Natural killer cell (primary cell): ENCODE data around the gene ARL6IP1. TPM values are rescaled to one million over a fixed set of nuclear protein-coding genes. Genes with fewer than 3 reads are reported as not detected.

Source experiments
- ATAC-seq, 3 donors: fragments of 150-1000 bp in 2 of 3; fragments of 200-7000 bp in 1 of 3; cut with Tn5 transposase; 1 replicate in 1 of 3; 2 replicates in 2 of 3; pipeline ENCODE4 v1.10.0; 2021; ENCODE audit warnings: mild to moderate bottlenecking in 2 of 3, moderate library complexity in 2 of 3
- DNase-seq, 2 donors: peaks; one replicate each; pipeline versions ENCODE4 v3.0.0 to v3.0.0-alpha.2; 2013 to 2021; ENCODE audit warnings: mixed read lengths in 1 of 2
- H3K27ac ChIP-seq: one replicate; pipeline ENCODE4 v1.5.1; 2013; ENCODE audit warnings: mild to moderate bottlenecking, low read length
- H3K27me3 ChIP-seq: one replicate; pipeline ENCODE4 v1.6.1; 2013; ENCODE audit warnings: low read length; ENCODE audit not compliant: control insufficient read depth, insufficient read depth
- H3K36me3 ChIP-seq: one replicate; pipeline ENCODE4 v1.6.1; 2013; ENCODE audit warnings: low read length; ENCODE audit not compliant: control insufficient read depth, insufficient read depth
- H3K4me1 ChIP-seq: one replicate; pipeline ENCODE4 v1.6.1; 2013; ENCODE audit warnings: low read length; ENCODE audit not compliant: control insufficient read depth, insufficient read depth
- H3K4me3 ChIP-seq: one replicate; pipeline ENCODE4 v1.5.1; 2013; ENCODE audit warnings: low read length
- H3K9me3 ChIP-seq: one replicate; pipeline ENCODE4 v1.6.1; 2013; ENCODE audit warnings: low read length; ENCODE audit not compliant: control insufficient read depth, insufficient read depth
- H3K27ac Mint-ChIP-seq, 2 donors: one replicate each; pipeline ENCODE4 v1.8.0; 2022; ENCODE audit warnings: mild to moderate bottlenecking in 2 of 2, mixed read lengths in 2 of 2, moderate library complexity in 1 of 2
- H3K27me3 Mint-ChIP-seq, 2 donors: one replicate each; pipeline ENCODE4 v1.8.0; 2022; ENCODE audit warnings: low read depth in 2 of 2, mixed read lengths in 2 of 2
- H3K36me3 Mint-ChIP-seq: one replicate; pipeline ENCODE4 v1.8.0; 2022; ENCODE audit warnings: mixed read lengths
- H3K4me1 Mint-ChIP-seq, 2 donors: one replicate each; pipeline ENCODE4 v1.8.0; 2022; ENCODE audit warnings: mixed read lengths in 2 of 2
- H3K4me3 Mint-ChIP-seq: one replicate; pipeline ENCODE4 v1.8.0; 2022; ENCODE audit warnings: mild to moderate bottlenecking, moderate library complexity, mixed read lengths
- H3K9me3 Mint-ChIP-seq, 2 donors: one replicate each; pipeline ENCODE4 v1.8.0; 2022; ENCODE audit warnings: mixed read lengths in 2 of 2
- WGBS: methylation state at CpG from one replicate; pipeline ENCODE4 v1.1.7; 2013; ENCODE audit warnings: missing lambda C conversion rate; ENCODE audit not compliant: insufficient coverage; 5-methylcytosine and 5-hydroxymethylcytosine counted together
- intact Hi-C: fragments of 100-400 bp; cut with micrococcal nuclease; formaldehyde crosslinking; loops from one replicate; pipeline ENCODE4 v1.14.2; 2022
- total RNA-seq, 4 donors: library from RNA; stranded (reverse); fragments of 120-200 nt in 1 of 4; gene quantifications; one replicate each; pipeline versions ENCODE4 v1.2.3 to v1.2.4, GENCODE V29; 2013 to 2022
- TF ChIP-seq, protein P1 (sequence below): fragments of 200-600 bp; IDR thresholded peaks from one replicate; pipeline ENCODE4 v1.8.0; 2022; ENCODE audit warnings: antibody characterized with exemption

The ARL6IP1 gene
- total RNA-seq, 3 donors from 2014 or later (not counting 1 experiment from before 2014, with no cell fraction given): 138 to 143 (median 140) TPM

- TF ChIP-seq, protein P1, sequence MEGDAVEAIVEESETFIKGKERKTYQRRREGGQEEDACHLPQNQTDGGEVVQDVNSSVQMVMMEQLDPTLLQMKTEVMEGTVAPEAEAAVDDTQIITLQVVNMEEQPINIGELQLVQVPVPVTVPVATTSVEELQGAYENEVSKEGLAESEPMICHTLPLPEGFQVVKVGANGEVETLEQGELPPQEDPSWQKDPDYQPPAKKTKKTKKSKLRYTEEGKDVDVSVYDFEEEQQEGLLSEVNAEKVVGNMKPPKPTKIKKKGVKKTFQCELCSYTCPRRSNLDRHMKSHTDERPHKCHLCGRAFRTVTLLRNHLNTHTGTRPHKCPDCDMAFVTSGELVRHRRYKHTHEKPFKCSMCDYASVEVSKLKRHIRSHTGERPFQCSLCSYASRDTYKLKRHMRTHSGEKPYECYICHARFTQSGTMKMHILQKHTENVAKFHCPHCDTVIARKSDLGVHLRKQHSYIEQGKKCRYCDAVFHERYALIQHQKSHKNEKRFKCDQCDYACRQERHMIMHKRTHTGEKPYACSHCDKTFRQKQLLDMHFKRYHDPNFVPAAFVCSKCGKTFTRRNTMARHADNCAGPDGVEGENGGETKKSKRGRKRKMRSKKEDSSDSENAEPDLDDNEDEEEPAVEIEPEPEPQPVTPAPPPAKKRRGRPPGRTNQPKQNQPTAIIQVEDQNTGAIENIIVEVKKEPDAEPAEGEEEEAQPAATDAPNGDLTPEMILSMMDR: no peak
- no peaks in the 10 kb centered on the region for H3K9me3 Mint-ChIP-seq
- H3K27me3 Mint-ChIP-seq: no peaks in the 10 kb centered on the region
- no peak overlapping the region for H3K27ac ChIP-seq
- no peaks in the 10 kb centered on the region for H3K27me3 ChIP-seq
- no peak overlapping the region for H3K4me3 ChIP-seq
- peaks cover 20% of the 10 kb centered on the region for H3K4me1 ChIP-seq
- H3K36me3 ChIP-seq: peaks cover 38% of the 10 kb centered on the region
- intact Hi-C loops: no loop called here
- H3K4me1 Mint-ChIP-seq: peaks cover 37 to 38% of the 10 kb centered on the region in 2 donors
- H3K9me3 ChIP-seq: no peaks in the 10 kb centered on the region
- WGBS: 33% methylated on average over 1 of the region's 2 CpGs
- no peak for ATAC-seq
- no peak for DNase-seq
- H3K36me3 Mint-ChIP-seq: peaks cover 23% of the 10 kb centered on the region
- H3K4me3 Mint-ChIP-seq: no peak overlapping the region
- peak overlapping the region; percentile 88 to 95 for H3K27ac Mint-ChIP-seq
Observed at GRCh38 chr16:18805257-18805773, 4.0 kb upstream of the ARL6IP1 start.

- intact Hi-C loops: loop anchor here (5.0 kb wide), 3 partner anchors 163 to 753 kb away; partner anchors contain the start of genes COQ7 and VPS35L
- 57% methylated on average over 3 of the region's 3 CpGs for WGBS
- H3K9me3 Mint-ChIP-seq: no peaks in the 10 kb centered on the region
- peaks cover 45% of the 10 kb centered on the region in 2 donors for H3K4me1 Mint-ChIP-seq
- Histone ChIP-seq H3K4me1 (peaks cover 28% of the 10 kb centered on the region), H3K9me3 (no peaks in the 10 kb centered on the region), H3K4me3 (no peak overlapping the region), H3K27ac (peak overlapping the region; percentile 32), H3K36me3 (peaks cover 30% of the 10 kb centered on the region), H3K27me3 (no peaks in the 10 kb centered on the region)
- no peak for ATAC-seq
- H3K4me3 Mint-ChIP-seq: no peak overlapping the region
- TF ChIP-seq, protein P1: no peak
- H3K36me3 Mint-ChIP-seq: peaks cover 18% of the 10 kb centered on the region
- peak overlapping the region; percentile 88 to 95 for H3K27ac Mint-ChIP-seq
- no peak for DNase-seq
- H3K27me3 Mint-ChIP-seq: no peaks in the 10 kb centered on the region
Observed at GRCh38 chr16:18804540-18804939, 3.2 kb upstream of the ARL6IP1 start.

- no peaks in the 10 kb centered on the region for H3K9me3 ChIP-seq
- peaks cover 23% of the 10 kb centered on the region for H3K36me3 ChIP-seq
- no peaks in the 10 kb centered on the region for H3K9me3 Mint-ChIP-seq
- no peaks in the 10 kb centered on the region for H3K27me3 ChIP-seq
- WGBS: 50% methylated on average over 4 of the region's 5 CpGs
- H3K4me1 ChIP-seq: peaks cover 28% of the 10 kb centered on the region
- H3K27ac Mint-ChIP-seq: peak overlapping the region; percentile 88 to 95
- peak overlapping the region; percentile 29 for H3K27ac ChIP-seq
- ATAC-seq (no peak), DNase-seq (no peak)
- TF ChIP-seq, protein P1: no peak
- intact Hi-C loops: loop anchor here (5.0 kb wide), 3 partner anchors 163 to 753 kb away; partner anchors contain the start of genes COQ7 and VPS35L
- H3K4me1 Mint-ChIP-seq: peaks cover 47 to 52% of the 10 kb centered on the region in 2 donors
- no peaks in the 10 kb centered on the region for H3K27me3 Mint-ChIP-seq
- no peak overlapping the region for H3K4me3 ChIP-seq
- peak overlapping the region; percentile 62 for H3K4me3 Mint-ChIP-seq
- peaks cover 17% of the 10 kb centered on the region for H3K36me3 Mint-ChIP-seq
Observed at GRCh38 chr16:18803569-18804462, 2.5 kb upstream of the ARL6IP1 start.
